Thoracic aorta (tissue), 2 donors: ENCODE measurements around the gene KIAA1755. TPM values are rescaled to one million over a fixed set of nuclear protein-coding genes. Genes with fewer than 3 reads are reported as not detected.
A peak's percentile ranks its signal among the peaks of the same experiment; 100 is the strongest.

Experiments used
- ATAC-seq: fragments of 150-250 bp; one replicate; pipeline ENCODE4 v1.8.0; 2017; ENCODE audit warnings: low read depth; ENCODE audit not compliant: insufficient number of reproducible peaks, low FRiP score
- DNase-seq: peaks from one replicate; pipeline ENCODE4 v3.0.0-alpha.2; 2020; ENCODE audit warnings: low spot score
- H3K27ac ChIP-seq, 2 donors: fragments of 200-600 bp; sonication (generic); 1 replicate in 1 of 2; 2 replicates in 1 of 2; pipeline ENCODE4 v1.5.1; 2016; ENCODE audit warnings: mild to moderate bottlenecking in 2 of 2, moderate library complexity in 2 of 2
- H3K27me3 ChIP-seq: fragments of 200-600 bp; sonication (generic); replicated peaks from 2 replicates; pipeline ENCODE4 v1.6.0; 2016; ENCODE audit warnings: mild to moderate bottlenecking; ENCODE audit not compliant: insufficient read depth
- H3K36me3 ChIP-seq: fragments of 200-600 bp; sonication (generic); one replicate; pipeline ENCODE4 v1.5.1; 2016
- H3K4me1 ChIP-seq, 2 donors: fragments of 200-600 bp; sonication (generic); 1 replicate in 1 of 2; 2 replicates in 1 of 2; pipeline versions ENCODE4 v1.5.1 to v1.6.0; 2016; ENCODE audit warnings: low read depth in 2 of 2, mild to moderate bottlenecking in 1 of 2; ENCODE audit not compliant: control insufficient read depth in 1 of 2
- H3K4me3 ChIP-seq: fragments of 200-600 bp; sonication (generic); 2 replicates; pipeline ENCODE4 v1.5.1; 2016; ENCODE audit warnings: mild to moderate bottlenecking
- H3K9me3 ChIP-seq: fragments of 200-600 bp; sonication (generic); 2 replicates; pipeline ENCODE4 v1.5.1; 2016
- CTCF ChIP-seq: fragments of 200-600 bp; sonication (generic); IDR thresholded peaks from one replicate; pipeline ENCODE4 v1.5.1; 2019; ENCODE audit warnings: antibody characterized with exemption
- total RNA-seq, 2 donors: library from RNA; depleted of rRNA; stranded (reverse); fragments of >200 nt; gene quantifications; one replicate each; pipeline versions ENCODE4 v1.1.0 to v1.2.3, GENCODE V29; 2016

The KIAA1755 gene
- total RNA-seq, 2 donors from 2014 or later, result 11.0 to 45.4 TPM

- Histone ChIP-seq H3K27ac (no peak overlapping the region), H3K4me3 (no peak overlapping the region), H3K4me1 (peaks cover 5 to 17% of the 10 kb centered on the region in 2 donors), H3K36me3 (no peaks in the 10 kb centered on the region), H3K9me3 (no peaks in the 10 kb centered on the region), H3K27me3 (no peaks in the 10 kb centered on the region)
- no peak for ATAC-seq
- TF ChIP-seq CTCF, result no peak
- DNase-seq, result no peak
Observed at GRCh38 chr20:38278763-38279162, 18.2 kb upstream of the KIAA1755 start.

DNA sequence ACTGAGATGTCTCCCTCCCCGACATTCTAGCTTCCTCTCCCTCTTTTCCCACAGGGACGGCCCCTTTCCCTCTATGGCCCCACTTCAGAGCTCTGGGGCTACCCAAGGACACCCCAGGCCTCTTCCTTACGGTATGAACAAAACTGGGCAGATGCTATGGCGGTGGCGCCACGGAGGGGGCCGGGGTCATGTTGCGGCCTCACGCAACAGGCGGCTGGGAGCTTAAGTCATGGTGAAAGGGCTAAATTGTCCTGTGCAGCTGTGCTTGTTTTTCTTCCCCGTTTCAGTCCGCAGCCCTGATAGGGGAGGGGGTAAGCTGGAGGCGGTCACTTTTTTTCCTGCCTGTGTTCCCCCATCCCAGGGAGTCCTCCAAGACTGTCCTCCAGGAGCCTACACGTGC is 17.6 kb upstream of the KIAA1755 start:
- no peak for ATAC-seq
- no peak for TF ChIP-seq CTCF
- no peak for DNase-seq

GRCh38 chr20:38277691-38278090 is 17.2 kb upstream of the KIAA1755 start:
- H3K27ac ChIP-seq, result no peak overlapping the region
- DNase-seq (no peak), ATAC-seq (no peak)
- no peaks in the 10 kb centered on the region for H3K27me3 ChIP-seq
- no peak overlapping the region for H3K4me3 ChIP-seq
- peaks cover 8 to 24% of the 10 kb centered on the region in 2 donors for H3K4me1 ChIP-seq
- H3K36me3 ChIP-seq, result no peaks in the 10 kb centered on the region
- TF ChIP-seq CTCF, result no peak
- no peaks in the 10 kb centered on the region for H3K9me3 ChIP-seq

More for the DNA sequence above, 17.6 kb upstream of the KIAA1755 start:
- H3K27ac ChIP-seq, result no peak overlapping the region
- no peaks in the 10 kb centered on the region for H3K9me3 ChIP-seq
- H3K27me3 ChIP-seq, result no peaks in the 10 kb centered on the region
- H3K4me1 ChIP-seq, result peaks cover 5 to 20% of the 10 kb centered on the region in 2 donors
- no peaks in the 10 kb centered on the region for H3K36me3 ChIP-seq
- no peak overlapping the region for H3K4me3 ChIP-seq

DNA sequence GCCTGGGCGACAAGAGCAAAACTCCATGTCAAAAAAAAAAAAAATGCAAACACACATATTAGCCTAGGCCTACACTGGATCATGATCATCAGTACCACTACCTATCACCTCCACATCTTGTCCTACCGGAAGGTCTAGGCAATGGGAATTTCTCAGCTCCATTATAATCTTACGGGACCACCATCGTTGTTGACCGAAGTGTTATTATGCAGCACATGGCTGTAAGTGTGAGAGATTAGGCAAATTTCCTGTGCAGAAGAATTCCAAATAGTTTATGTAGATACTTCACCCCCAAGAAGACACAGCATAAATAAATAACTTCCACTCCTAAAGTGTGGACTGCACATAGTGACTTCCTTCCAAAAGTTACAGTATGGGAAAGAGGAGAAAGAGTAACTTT is 16.8 kb upstream of the KIAA1755 start:
- no peaks in the 10 kb centered on the region for H3K9me3 ChIP-seq
- no peak overlapping the region for H3K27ac ChIP-seq
- no peak for TF ChIP-seq CTCF
- H3K4me1 ChIP-seq, result peaks cover 12 to 28% of the 10 kb centered on the region in 2 donors
- ATAC-seq (no peak), DNase-seq (no peak)
- no peaks in the 10 kb centered on the region for H3K36me3 ChIP-seq
- no peaks in the 10 kb centered on the region for H3K27me3 ChIP-seq
- no peak overlapping the region for H3K4me3 ChIP-seq

GRCh38 chr20:38275815-38276550 is 15.4 kb upstream of the KIAA1755 start:
- TF ChIP-seq CTCF, result no peak
- no peak overlapping the region for H3K4me3 ChIP-seq
- H3K27ac ChIP-seq, result peak overlapping the region; percentile 8 to 39
- no peaks in the 10 kb centered on the region for H3K36me3 ChIP-seq
- peaks cover 24 to 42% of the 10 kb centered on the region in 2 donors for H3K4me1 ChIP-seq
- DNase-seq (no peak), ATAC-seq (no peak)
- no peaks in the 10 kb centered on the region for H3K9me3 ChIP-seq
- no peaks in the 10 kb centered on the region for H3K27me3 ChIP-seq
